T-cell (primary cell): ENCODE data around the gene HAUS3. TPM values are rescaled to one million over a fixed set of nuclear protein-coding genes. Genes with fewer than 3 reads are reported as not detected.

ENCODE experiments used
- ATAC-seq, 4 experiments: fragments of 200-7000 bp in 3 of 4; fragments of 150-1000 bp in 1 of 4; cut with Tn5 transposase; replicated peaks in 1 of 4; 1 replicate in 3 of 4; 2 replicates in 1 of 4; pipeline ENCODE4 v1.10.0; 2021; ENCODE audit warnings: moderate library complexity in 3 of 4, mild to moderate bottlenecking in 2 of 4, moderate number of reproducible peaks in 1 of 4
- CTCF ChIA-PET, 2 donors: fragments of 300-600 bp; sonication (Branson Sonifier 250); formaldehyde crosslinking; loops; one replicate each; lab custom pipeline; 2022; ENCODE audit warnings: antibody characterized with exemption in 2 of 2; lab: Charles Lee
- POLR2A ChIA-PET, 2 donors: fragments of 300-600 bp; sonication (Branson Sonifier 250); formaldehyde crosslinking; loops; one replicate each; lab custom pipeline; 2022; ENCODE audit warnings: antibody characterized with exemption in 2 of 2; lab: Charles Lee
- DNase-seq, 35 experiments: peaks; one replicate each; pipeline versions ENCODE4 v3.0.0 to v3.0.0-alpha.2; 2013 to 2023
- H3K27ac ChIP-seq: one replicate; pipeline ENCODE4 v1.5.1; 2013; ENCODE audit warnings: low read length
- H3K27me3 ChIP-seq, 2 experiments: replicated peaks in 1 of 2; 1 replicate in 1 of 2; 2 replicates in 1 of 2; pipeline versions ENCODE4 v1.6.1 to v1.7.0; 2013; ENCODE audit warnings: low read length in 1 of 2, mixed read lengths in 1 of 2; ENCODE audit not compliant: control insufficient read depth in 2 of 2, insufficient read depth in 2 of 2; ENCODE audit errors: extremely low read depth in 1 of 2
- H3K36me3 ChIP-seq, 2 donors: 1 replicate in 1 of 2; 2 replicates in 1 of 2; pipeline versions ENCODE4 v1.6.1 to v1.7.0; 2013; ENCODE audit warnings: low read length in 1 of 2; ENCODE audit not compliant: control insufficient read depth in 2 of 2, insufficient read depth in 1 of 2; ENCODE audit errors: extremely low read depth in 1 of 2
- H3K4me1 ChIP-seq, 2 experiments: 1 replicate in 1 of 2; 2 replicates in 1 of 2; pipeline versions ENCODE4 v1.6.1 to v1.7.0; 2013; ENCODE audit warnings: low read length in 2 of 2, mixed read lengths in 1 of 2; ENCODE audit not compliant: insufficient read depth in 2 of 2, control insufficient read depth in 1 of 2; ENCODE audit errors: extremely low read depth in 1 of 2
- H3K4me3 ChIP-seq, 2 donors: 1 replicate in 1 of 2; 2 replicates in 1 of 2; pipeline versions ENCODE4 v1.5.1 to v1.7.0; 2013; ENCODE audit warnings: mild to moderate bottlenecking in 2 of 2, low read length in 1 of 2, moderate library complexity in 1 of 2; ENCODE audit not compliant: control insufficient read depth in 1 of 2; ENCODE audit errors: extremely low read depth in 1 of 2
- H3K9me3 ChIP-seq: 2 replicates; pipeline ENCODE4 v1.7.0; 2013
- H3K27ac Mint-ChIP-seq, 2 donors: one replicate each; pipeline ENCODE4 v1.8.0; 2020 to 2021; ENCODE audit warnings: mild to moderate bottlenecking in 2 of 2, mixed read lengths in 2 of 2
- H3K27me3 Mint-ChIP-seq, 2 donors: one replicate each; pipeline ENCODE4 v1.8.0; 2021 to 2022; ENCODE audit warnings: mixed read lengths in 2 of 2
- H3K36me3 Mint-ChIP-seq: one replicate; pipeline ENCODE4 v1.8.0; 2021; ENCODE audit warnings: mixed read lengths
- H3K4me1 Mint-ChIP-seq, 3 donors: one replicate each; pipeline ENCODE4 v1.8.0; 2020 to 2022; ENCODE audit warnings: mixed read lengths in 3 of 3, mild to moderate bottlenecking in 1 of 3
- H3K4me3 Mint-ChIP-seq, 3 donors: one replicate each; pipeline ENCODE4 v1.8.0; 2020 to 2022; ENCODE audit warnings: mild to moderate bottlenecking in 3 of 3, mixed read lengths in 3 of 3, moderate library complexity in 3 of 3
- H3K9me3 Mint-ChIP-seq, 3 donors: one replicate each; pipeline ENCODE4 v1.8.0; 2020 to 2022; ENCODE audit warnings: mixed read lengths in 3 of 3
- WGBS: methylation state at CpG from one replicate; pipeline ENCODE4 v1.1.5; 2013; ENCODE audit warnings: missing lambda C conversion rate; ENCODE audit not compliant: insufficient coverage; 5-methylcytosine and 5-hydroxymethylcytosine counted together
- total RNA-seq, 35 experiments: library from RNA in 6 of 35; stranded (reverse) in 6 of 35; fragments of 120-200 nt in 1 of 35; gene quantifications; one replicate each; pipeline versions ENCODE4 v1.2.1 to v1.2.4 and lab custom pipeline; 2013 to 2026

The HAUS3 gene
- total RNA-seq, 5 donors from 2014 or later (not counting 1 experiment from before 2014, with no cell fraction given): 29.3 to 94.0 (median 31.2) TPM

- Mint-ChIP-seq H3K4me3 (no peak overlapping the region), H3K36me3 (peaks cover 13% of the 10 kb centered on the region), H3K27ac (no peak overlapping the region), H3K27me3 (no peaks in the 10 kb centered on the region), H3K4me1 (peaks cover 0 to 3% (median 0%) of the 10 kb centered on the region in 3 donors), H3K9me3 (no peaks in the 10 kb centered on the region)
- POLR2A ChIA-PET: interaction anchor here in 1 of 2 donors (0.5 kb wide), 1 partner anchor 19 kb away, joined by 6 read pairs; no protein-coding TSS in a partner anchor
- no peak for ATAC-seq
- DNase-seq: no peak
- H3K27me3 ChIP-seq: no peaks in the 10 kb centered on the region
- H3K27ac ChIP-seq: no peak overlapping the region
- peaks cover 0 to 3% of the 10 kb centered on the region in 2 experiments for H3K4me1 ChIP-seq
- CTCF ChIA-PET: no interaction called here
- WGBS: 90% methylated on average over 17 of the region's 24 CpGs
- no peak overlapping the region for H3K4me3 ChIP-seq
- peaks cover 0 to 9% of the 10 kb centered on the region in 2 donors for H3K36me3 ChIP-seq
- H3K9me3 ChIP-seq: no peaks in the 10 kb centered on the region
Measured at GRCh38 chr4:2273657-2274319, 31.9 kb upstream of the HAUS3 start.

- Mint-ChIP-seq H3K4me1 (peaks cover 0 to 3% (median 0%) of the 10 kb centered on the region in 3 donors), H3K36me3 (peaks cover 13% of the 10 kb centered on the region), H3K4me3 (no peak overlapping the region), H3K9me3 (no peaks in the 10 kb centered on the region), H3K27me3 (no peaks in the 10 kb centered on the region), H3K27ac (no peak overlapping the region)
- Histone ChIP-seq H3K4me1 (peaks cover 0 to 3% of the 10 kb centered on the region in 2 experiments), H3K27ac (no peak overlapping the region), H3K4me3 (no peak overlapping the region), H3K9me3 (no peaks in the 10 kb centered on the region), H3K36me3 (peaks cover 0 to 9% of the 10 kb centered on the region in 2 donors), H3K27me3 (no peaks in the 10 kb centered on the region)
- ATAC-seq: no peak
- WGBS: 64% methylated on average over 9 of the region's 15 CpGs
- POLR2A ChIA-PET: interaction anchor here in 1 of 2 donors (0.5 kb wide), 1 partner anchor 20 kb away, joined by 6 read pairs; no protein-coding TSS in a partner anchor
- CTCF ChIA-PET: no interaction called here
- no peak for DNase-seq
Measured at GRCh38 chr4:2273221-2273620, 31.3 kb upstream of the HAUS3 start.

GRCh38 chr4:2272828-2273120 lies 30.9 kb upstream of the HAUS3 start:
- WGBS: 81% methylated on average over 6 of the region's 6 CpGs
- no peaks in the 10 kb centered on the region for H3K9me3 Mint-ChIP-seq
- POLR2A ChIA-PET: no interaction called here
- DNase-seq: no peak
- ATAC-seq: no peak
- peaks cover 0 to 3% (median 0%) of the 10 kb centered on the region in 3 donors for H3K4me1 Mint-ChIP-seq
- H3K27ac Mint-ChIP-seq: no peak overlapping the region
- H3K4me3 ChIP-seq: no peak overlapping the region
- H3K4me3 Mint-ChIP-seq: no peak overlapping the region
- H3K27me3 ChIP-seq: no peaks in the 10 kb centered on the region
- peaks cover 0 to 9% of the 10 kb centered on the region in 2 donors for H3K36me3 ChIP-seq
- H3K27ac ChIP-seq: no peak overlapping the region
- H3K27me3 Mint-ChIP-seq: no peaks in the 10 kb centered on the region
- H3K36me3 Mint-ChIP-seq: peaks cover 13% of the 10 kb centered on the region
- H3K4me1 ChIP-seq: peaks cover 0 to 3% of the 10 kb centered on the region in 2 experiments
- CTCF ChIA-PET: no interaction called here
- H3K9me3 ChIP-seq: no peaks in the 10 kb centered on the region

GRCh38 chr4:2272026-2272827 lies 30.3 kb upstream of the HAUS3 start:
- WGBS: 90% methylated on average over 17 of the region's 25 CpGs
- Histone ChIP-seq H3K36me3 (peaks cover 0 to 9% of the 10 kb centered on the region in 2 donors), H3K4me3 (no peak overlapping the region), H3K27ac (no peak overlapping the region), H3K9me3 (no peaks in the 10 kb centered on the region), H3K27me3 (no peaks in the 10 kb centered on the region), H3K4me1 (peaks cover 0 to 3% of the 10 kb centered on the region in 2 experiments)
- no peak overlapping the region for H3K4me3 Mint-ChIP-seq
- no peaks in the 10 kb centered on the region for H3K27me3 Mint-ChIP-seq
- no peaks in the 10 kb centered on the region for H3K9me3 Mint-ChIP-seq
- H3K27ac Mint-ChIP-seq: no peak overlapping the region
- ChIA-PET POLR2A (no interaction called here), CTCF (no interaction called here)
- H3K36me3 Mint-ChIP-seq: peaks cover 13% of the 10 kb centered on the region
- DNase-seq (no peak), ATAC-seq (no peak)
- H3K4me1 Mint-ChIP-seq: peaks cover 0 to 3% (median 0%) of the 10 kb centered on the region in 3 donors

GRCh38 chr4:2271279-2272025 lies 29.5 kb upstream of the HAUS3 start:
- Mint-ChIP-seq H3K9me3 (no peaks in the 10 kb centered on the region), H3K4me3 (no peak overlapping the region), H3K4me1 (peaks cover 0 to 3% (median 0%) of the 10 kb centered on the region in 3 donors), H3K27me3 (no peaks in the 10 kb centered on the region), H3K27ac (no peak overlapping the region), H3K36me3 (peaks cover 13% of the 10 kb centered on the region)
- H3K36me3 ChIP-seq: peaks cover 0 to 9% of the 10 kb centered on the region in 2 donors
- H3K9me3 ChIP-seq: no peaks in the 10 kb centered on the region
- H3K27ac ChIP-seq: no peak overlapping the region
- CTCF ChIA-PET: no interaction called here
- POLR2A ChIA-PET: no interaction called here
- DNase-seq: no peak
- H3K4me3 ChIP-seq: no peak overlapping the region
- 89% methylated on average over 24 of the region's 27 CpGs for WGBS
- no peak for ATAC-seq
- H3K4me1 ChIP-seq: peaks cover 0 to 3% of the 10 kb centered on the region in 2 experiments
- no peaks in the 10 kb centered on the region for H3K27me3 ChIP-seq
